ENCODE results near the gene HS1BP3. TPM values are rescaled to one million over a fixed set of nuclear protein-coding genes. Genes with fewer than 3 reads are reported as not detected.
A peak's percentile ranks its signal among the peaks of the same experiment; 100 is the strongest.

Gene HS1BP3
- total RNA-seq, 2 experiments from 2014 or later, result 14.1 to 14.4 TPM

- DNase-seq, result peak; percentile 34
- CTCF ChIA-PET, result interaction anchor here (0.8 to 1.7 kb wide), 5 partner anchors 168 to 209 kb away, joined by 3 to 6 read pairs (median 4); partner anchors contain the start of gene RHOB
- Mint-ChIP-seq H3K27ac (no peak overlapping the region), H3K36me3 (ENCODE audit: low read depth) (no peaks in the 10 kb centered on the region), H3K27me3 (no peaks in the 10 kb centered on the region), H3K4me1 (no peaks in the 10 kb centered on the region), H3K9me3 (no peaks in the 10 kb centered on the region), H3K4me3 (no peak overlapping the region)
- POLR2A ChIA-PET, result no interaction called here
These were observed 15.0 kb downstream of the HS1BP3 start for GRCh38 chr2:20635675-20636584.

- no peaks in the 10 kb centered on the region for H3K4me1 Mint-ChIP-seq
- no peaks in the 10 kb centered on the region for H3K36me3 Mint-ChIP-seq (ENCODE audit: low read depth)
- no peak overlapping the region for H3K27ac Mint-ChIP-seq
- no peak overlapping the region for H3K4me3 Mint-ChIP-seq
- no peaks in the 10 kb centered on the region for H3K27me3 Mint-ChIP-seq
- POLR2A ChIA-PET, result no interaction called here
- DNase-seq, result no peak
- H3K9me3 Mint-ChIP-seq, result no peaks in the 10 kb centered on the region
- CTCF ChIA-PET, result interaction anchor here (0.8 to 2.1 kb wide), 7 partner anchors 16 to 222 kb away, joined by 3 to 11 read pairs (median 4); partner anchors contain the start of genes HS1BP3 and RHOB
These were observed 15.8 kb downstream of the HS1BP3 start for GRCh38 chr2:20635113-20635510.

GRCh38 chr2:20634507-20635112 is 16.3 kb downstream of the HS1BP3 start:
- Mint-ChIP-seq H3K9me3 (no peaks in the 10 kb centered on the region), H3K4me1 (no peaks in the 10 kb centered on the region), H3K36me3 (ENCODE audit: low read depth) (no peaks in the 10 kb centered on the region), H3K27me3 (no peaks in the 10 kb centered on the region), H3K4me3 (no peak overlapping the region), H3K27ac (no peak overlapping the region)
- POLR2A ChIA-PET, result no interaction called here
- CTCF ChIA-PET, result interaction anchor here (0.5 to 2.1 kb wide), 14 partner anchors 8 to 223 kb away, joined by 3 to 11 read pairs (median 4); partner anchors contain the start of genes HS1BP3 and RHOB
- DNase-seq, result no peak

GRCh38 chr2:20633794-20634506 is 16.9 kb downstream of the HS1BP3 start:
- no peaks in the 10 kb centered on the region for H3K36me3 Mint-ChIP-seq (ENCODE audit: low read depth)

GRCh38 chr2:20633001-20633400 is 17.9 kb downstream of the HS1BP3 start:
- no peaks in the 10 kb centered on the region for H3K9me3 Mint-ChIP-seq
- H3K36me3 Mint-ChIP-seq (ENCODE audit: low read depth), result no peaks in the 10 kb centered on the region
- no peaks in the 10 kb centered on the region for H3K27me3 Mint-ChIP-seq
- CTCF ChIA-PET, result interaction anchor here (1.6 to 2.1 kb wide), 3 partner anchors 15 to 222 kb away, joined by 3 to 11 read pairs (median 8); partner anchors contain the start of gene HS1BP3
- H3K4me1 Mint-ChIP-seq, result no peaks in the 10 kb centered on the region
- DNase-seq, result no peak
- H3K27ac Mint-ChIP-seq, result no peak overlapping the region
- POLR2A ChIA-PET, result no interaction called here
- no peak overlapping the region for H3K4me3 Mint-ChIP-seq

More at GRCh38 chr2:20633794-20634506, 16.9 kb downstream of the HS1BP3 start:
- no peaks in the 10 kb centered on the region for H3K27me3 Mint-ChIP-seq
- no peak overlapping the region for H3K27ac Mint-ChIP-seq
- H3K9me3 Mint-ChIP-seq, result no peaks in the 10 kb centered on the region
- ChIA-PET CTCF (interaction anchor here (0.5 to 2.1 kb wide), 12 partner anchors 8 to 223 kb away, joined by 3 to 11 read pairs (median 4); partner anchors contain the start of genes HS1BP3 and RHOB), POLR2A (no interaction called here)
- no peak for DNase-seq
- H3K4me1 Mint-ChIP-seq, result no peaks in the 10 kb centered on the region
- H3K4me3 Mint-ChIP-seq, result no peak overlapping the region

DNA sequence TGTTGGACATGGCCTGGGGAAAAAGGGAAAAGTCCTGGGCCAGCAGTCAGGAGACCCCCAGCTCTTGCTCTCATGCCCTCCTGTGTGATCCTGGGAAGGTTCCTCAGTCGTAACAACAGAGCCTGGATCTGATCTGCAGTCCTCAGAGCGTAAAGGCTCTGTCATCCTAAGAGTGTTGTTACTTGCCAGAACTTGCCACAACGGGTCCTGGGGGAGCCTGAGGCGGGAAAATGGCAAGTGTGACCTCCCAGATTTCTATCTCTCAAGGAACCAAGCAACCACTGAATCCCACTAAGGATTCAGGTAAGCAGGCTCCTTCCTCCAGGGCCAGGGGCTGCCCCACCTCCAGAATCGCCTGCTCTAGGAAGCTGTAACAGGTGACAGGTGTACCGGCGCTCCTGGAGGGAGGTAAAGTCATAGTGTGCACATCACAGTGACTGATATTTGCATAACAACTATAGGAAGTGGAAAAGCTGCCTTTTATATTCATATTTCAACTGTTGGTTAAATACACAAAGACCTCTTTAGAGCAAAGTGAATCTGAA is 18.4 kb downstream of the HS1BP3 start:
- Mint-ChIP-seq H3K27me3 (no peaks in the 10 kb centered on the region), H3K4me1 (no peaks in the 10 kb centered on the region), H3K27ac (no peak overlapping the region), H3K4me3 (no peak overlapping the region), H3K36me3 (ENCODE audit: low read depth) (no peaks in the 10 kb centered on the region), H3K9me3 (no peaks in the 10 kb centered on the region)
- no peak for DNase-seq
- POLR2A ChIA-PET, result no interaction called here
- CTCF ChIA-PET, result interaction anchor here (1.6 to 2.0 kb wide), 2 partner anchors 14 to 221 kb away, joined by 3 to 8 read pairs; no protein-coding TSS in a partner anchor

- H3K36me3 Mint-ChIP-seq (ENCODE audit: low read depth), result no peaks in the 10 kb centered on the region
- H3K4me1 Mint-ChIP-seq, result no peaks in the 10 kb centered on the region
- DNase-seq, result no peak
- H3K27ac Mint-ChIP-seq, result no peak overlapping the region
- H3K9me3 Mint-ChIP-seq, result no peaks in the 10 kb centered on the region
- ChIA-PET CTCF (interaction anchor here (1.1 to 1.7 kb wide), 3 partner anchors 10 to 20 kb away, joined by 3 to 9 read pairs (median 5); partner anchors contain the start of gene HS1BP3), POLR2A (no interaction called here)
- H3K27me3 Mint-ChIP-seq, result no peaks in the 10 kb centered on the region
- no peak overlapping the region for H3K4me3 Mint-ChIP-seq
These were observed 19.1 kb downstream of the HS1BP3 start for GRCh38 chr2:20631617-20632307.

DNA sequence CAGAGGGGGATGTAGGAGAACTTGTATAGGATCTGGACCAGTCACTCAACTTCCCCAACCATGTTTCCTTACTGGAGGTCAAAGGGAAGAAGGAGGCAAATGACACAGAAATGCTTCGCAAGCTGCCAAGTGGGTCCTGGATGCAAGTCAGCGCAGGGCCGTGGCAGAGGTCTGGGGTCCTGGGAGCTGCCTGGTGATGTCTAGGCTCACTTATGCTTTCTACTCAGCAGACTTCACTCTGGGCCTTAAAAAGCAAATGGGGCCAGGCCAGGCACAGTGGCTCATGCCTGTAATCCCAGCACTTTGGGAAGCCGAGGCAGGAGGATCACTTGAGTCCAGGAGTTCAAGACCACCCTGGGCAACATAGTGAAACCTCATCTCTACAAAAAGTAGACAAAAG is 19.9 kb downstream of the HS1BP3 start:
- no peaks in the 10 kb centered on the region for H3K9me3 Mint-ChIP-seq
- H3K4me3 Mint-ChIP-seq, result no peak overlapping the region
- no peaks in the 10 kb centered on the region for H3K4me1 Mint-ChIP-seq
- H3K27ac Mint-ChIP-seq, result no peak overlapping the region
- DNase-seq, result no peak
- no peaks in the 10 kb centered on the region for H3K27me3 Mint-ChIP-seq
- POLR2A ChIA-PET, result no interaction called here
- no peaks in the 10 kb centered on the region for H3K36me3 Mint-ChIP-seq (ENCODE audit: low read depth)
- CTCF ChIA-PET, result interaction anchor here (1.1 to 2.4 kb wide), 4 partner anchors 11 to 219 kb away, joined by 3 to 9 read pairs (median 6); partner anchors contain the start of gene HS1BP3

DNA sequence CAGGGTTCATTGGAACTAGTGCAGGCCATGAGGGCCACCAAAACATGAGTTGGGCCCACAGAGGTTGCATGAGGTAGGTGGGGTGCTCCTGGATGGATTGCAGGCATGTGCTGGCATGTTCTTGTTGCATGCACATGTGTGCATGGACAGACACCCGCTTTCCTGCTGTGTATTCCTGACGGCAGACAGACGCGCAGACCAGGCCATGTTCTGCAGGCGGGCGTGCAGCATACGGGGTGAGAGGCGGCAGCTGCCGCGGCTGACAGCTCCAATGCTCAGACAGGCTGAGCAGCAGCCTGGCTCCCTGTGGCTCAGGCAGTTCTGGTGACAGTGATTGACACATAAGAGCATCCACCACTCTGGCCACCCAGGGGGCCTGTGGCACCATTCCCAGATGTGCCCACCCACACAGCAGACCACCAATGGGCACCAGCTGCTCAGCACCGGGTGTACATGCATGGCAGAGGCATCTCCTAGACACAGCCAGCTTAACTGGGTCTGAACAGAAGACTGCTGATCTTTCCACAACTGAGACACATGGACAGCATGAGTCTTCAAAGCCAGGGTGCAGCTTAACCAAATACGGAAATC is 21.2 kb downstream of the HS1BP3 start:
- Mint-ChIP-seq H3K36me3 (ENCODE audit: low read depth) (no peaks in the 10 kb centered on the region), H3K27me3 (no peaks in the 10 kb centered on the region), H3K4me3 (no peak overlapping the region), H3K9me3 (no peaks in the 10 kb centered on the region), H3K4me1 (no peaks in the 10 kb centered on the region), H3K27ac (no peak overlapping the region)
- CTCF ChIA-PET, result interaction anchor here (0.6 to 2.4 kb wide), 5 partner anchors 8 to 218 kb away, joined by 3 to 8 read pairs (median 3); partner anchors contain the start of gene HS1BP3
- DNase-seq, result no peak
- POLR2A ChIA-PET, result no interaction called here

- CTCF ChIA-PET, result interaction anchor here (0.6 to 2.4 kb wide), 6 partner anchors 8 to 218 kb away, joined by 3 to 8 read pairs (median 3); partner anchors contain the start of gene HS1BP3
- Mint-ChIP-seq H3K9me3 (no peaks in the 10 kb centered on the region), H3K4me1 (no peaks in the 10 kb centered on the region), H3K36me3 (ENCODE audit: low read depth) (no peaks in the 10 kb centered on the region), H3K27ac (no peak overlapping the region), H3K27me3 (no peaks in the 10 kb centered on the region), H3K4me3 (no peak overlapping the region)
- no peak for DNase-seq
- POLR2A ChIA-PET, result no interaction called here
These were observed 21.7 kb downstream of the HS1BP3 start for GRCh38 chr2:20629181-20629580.

- DNase-seq, result no peak
- POLR2A ChIA-PET, result no interaction called here
These were observed 23.1 kb downstream of the HS1BP3 start for GRCh38 chr2:20627712-20628380.

More at GRCh38 chr2:20627712-20628380, 23.1 kb downstream of the HS1BP3 start:
- H3K9me3 Mint-ChIP-seq, result no peaks in the 10 kb centered on the region
- CTCF ChIA-PET, result interaction anchor here (0.6 to 1.3 kb wide), 3 partner anchors 16 to 62 kb away, joined by 3 to 4 read pairs (median 3); no protein-coding TSS in a partner anchor
- no peak overlapping the region for H3K4me3 Mint-ChIP-seq
- H3K27me3 Mint-ChIP-seq, result no peaks in the 10 kb centered on the region
- no peaks in the 10 kb centered on the region for H3K36me3 Mint-ChIP-seq (ENCODE audit: low read depth)
- no peak overlapping the region for H3K27ac Mint-ChIP-seq
- no peaks in the 10 kb centered on the region for H3K4me1 Mint-ChIP-seq

Data from activated CD4-positive, alpha-beta T cell treated with anti-CD3 and anti-CD28 coated beads, Interleukin-2, amount 10 ng/mL, durations not matched to agents 7 days and 5 days (primary cell).